Heart left ventricle (tissue), 13 donors: Measurements from ENCODE around the gene NFKBIE.

ENCODE experiments used
- POLR2A ChIP-seq, 2 donors: fragments of 450-650 bp; IDR thresholded peaks; one replicate each; pipeline ENCODE4 v1.6.1; 2017; ENCODE audit warnings: antibody characterized with exemption in 2 of 2, mild to moderate bottlenecking in 2 of 2, moderate library complexity in 2 of 2
- TF ChIP-seq, protein P1 (sequence below), 12 donors: fragments of 200-600 bp; sonication (generic) in 4 of 12; IDR thresholded peaks; one replicate each; pipeline versions ENCODE4 v1.5.0 to v1.8.0; 2018 to 2022; ENCODE audit warnings: antibody characterized with exemption in 12 of 12, mild to moderate bottlenecking in 5 of 12
- donor health status: ischemic (EF 13 %, LVEDD 7.1; RV severe dilation, severe dysfunction).
- donor health status: DM: no; HTN: yes; CAD: no.
- donor health status: DM: no; HTN: no; CAD: no.
- donor health status: ischemic (EF 25% LVEDD 6.9; RV normal size, moderate dysfunction).
- donor health status: ischemic (EF 25% LVEDD 5.7; RV mildly dilated, moderate dysfunction).
- donor health status: ischemic (EF 35%, LVEDD 5.7; RV mildly dilated, moderate dysfunction).
- donor health status: nonischemic (EF 11% LVEDD 7.7; RV severe dilation, severe dysfunction).
- donor health status: DM: yes; HTN: yes; CAD: no.
- donor health status: PGD.
- donor health status: ischemic (EF 29% LVEDD 5.4; RV normal size, mild dysfunction).
- donor health status: nonischemic (EF 23%, LVEDD 6.1; RV moderate dilation, normal function).

DNA sequence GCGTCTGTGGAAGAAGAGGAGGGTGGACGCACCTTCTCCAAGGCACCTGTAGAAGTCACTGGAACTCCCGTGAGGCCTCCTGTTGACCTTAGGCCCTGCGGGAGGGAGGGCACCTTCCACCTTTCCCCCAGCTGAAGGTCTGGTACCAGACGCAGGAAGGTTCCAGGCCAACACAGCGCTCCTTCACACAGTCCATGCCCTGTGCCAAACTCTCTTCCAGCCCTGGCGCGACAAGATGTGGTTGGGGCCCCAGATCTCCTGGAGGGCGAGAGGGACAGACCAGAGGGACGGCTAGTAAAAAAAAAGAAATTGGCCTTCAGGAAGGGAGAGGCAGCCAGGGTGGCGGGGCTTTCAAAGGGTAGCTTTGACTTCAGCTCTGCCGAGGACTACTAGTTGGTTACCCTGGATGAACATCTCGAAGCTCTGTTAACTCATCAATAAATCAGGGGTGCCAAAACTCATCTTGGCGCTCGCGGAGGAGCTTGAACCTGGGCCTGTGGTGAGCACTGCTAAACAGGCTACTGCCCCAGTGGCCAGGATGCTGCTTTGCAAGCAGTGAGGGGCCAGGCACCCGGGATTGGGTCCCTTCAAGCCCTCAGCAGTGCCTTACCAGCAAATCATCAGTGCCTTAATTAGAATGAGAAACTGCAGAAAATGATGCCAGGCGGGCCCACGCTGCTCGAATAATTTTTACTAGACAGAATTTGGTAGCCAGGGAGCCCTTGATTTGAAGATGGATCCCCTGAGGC is 32.9 kb upstream of the NFKBIE start:
- no peak for TF ChIP-seq POLR2A (IDR thresholded peaks at IDR 0.05)
- TF ChIP-seq, protein P1, sequence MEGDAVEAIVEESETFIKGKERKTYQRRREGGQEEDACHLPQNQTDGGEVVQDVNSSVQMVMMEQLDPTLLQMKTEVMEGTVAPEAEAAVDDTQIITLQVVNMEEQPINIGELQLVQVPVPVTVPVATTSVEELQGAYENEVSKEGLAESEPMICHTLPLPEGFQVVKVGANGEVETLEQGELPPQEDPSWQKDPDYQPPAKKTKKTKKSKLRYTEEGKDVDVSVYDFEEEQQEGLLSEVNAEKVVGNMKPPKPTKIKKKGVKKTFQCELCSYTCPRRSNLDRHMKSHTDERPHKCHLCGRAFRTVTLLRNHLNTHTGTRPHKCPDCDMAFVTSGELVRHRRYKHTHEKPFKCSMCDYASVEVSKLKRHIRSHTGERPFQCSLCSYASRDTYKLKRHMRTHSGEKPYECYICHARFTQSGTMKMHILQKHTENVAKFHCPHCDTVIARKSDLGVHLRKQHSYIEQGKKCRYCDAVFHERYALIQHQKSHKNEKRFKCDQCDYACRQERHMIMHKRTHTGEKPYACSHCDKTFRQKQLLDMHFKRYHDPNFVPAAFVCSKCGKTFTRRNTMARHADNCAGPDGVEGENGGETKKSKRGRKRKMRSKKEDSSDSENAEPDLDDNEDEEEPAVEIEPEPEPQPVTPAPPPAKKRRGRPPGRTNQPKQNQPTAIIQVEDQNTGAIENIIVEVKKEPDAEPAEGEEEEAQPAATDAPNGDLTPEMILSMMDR (IDR thresholded peaks at IDR 0.05): no peak
